NCI-H1417 treated with DMSO at 0.1 percent for 48 hours (cell line): ENCODE measurements around the gene MESP1.

ENCODE experiments used
- DNase-seq: peaks from one replicate; lab custom pipeline; 2025; lab: John Stamatoyannopoulos, UW

MESP1 gene

GRCh38 chr15:89781055-89781454 lies 30.0 kb upstream of the MESP1 start:
- no peak for DNase-seq

GRCh38 chr15:89780601-89781000 lies 29.6 kb upstream of the MESP1 start:
- no peak for DNase-seq

DNA sequence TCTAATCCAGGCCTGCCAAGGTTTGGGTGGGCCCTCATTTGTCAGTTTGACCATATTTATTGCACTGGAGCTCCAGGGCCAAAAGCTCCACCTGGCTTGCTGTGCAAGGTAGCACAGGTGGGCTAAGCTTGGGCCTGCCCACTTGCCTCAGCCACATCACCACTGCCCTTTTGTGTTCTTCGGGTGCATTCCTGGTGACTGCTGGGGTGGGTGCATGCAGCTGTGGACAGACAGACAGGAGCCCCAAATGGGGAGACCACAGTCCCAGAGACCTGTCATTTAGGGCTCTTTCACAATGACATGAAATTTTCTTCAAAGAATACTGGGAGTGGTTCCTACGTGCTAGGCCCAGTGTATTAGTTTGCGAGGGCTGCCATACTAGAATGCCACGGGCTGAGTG lies 27.8 kb upstream of the MESP1 start:
- no peak for DNase-seq

GRCh38 chr15:89777782-89778380 lies 26.8 kb upstream of the MESP1 start:
- DNase-seq: no peak

- no peak for DNase-seq
Observed at GRCh38 chr15:89777073-89777751, 26.2 kb upstream of the MESP1 start.

DNA sequence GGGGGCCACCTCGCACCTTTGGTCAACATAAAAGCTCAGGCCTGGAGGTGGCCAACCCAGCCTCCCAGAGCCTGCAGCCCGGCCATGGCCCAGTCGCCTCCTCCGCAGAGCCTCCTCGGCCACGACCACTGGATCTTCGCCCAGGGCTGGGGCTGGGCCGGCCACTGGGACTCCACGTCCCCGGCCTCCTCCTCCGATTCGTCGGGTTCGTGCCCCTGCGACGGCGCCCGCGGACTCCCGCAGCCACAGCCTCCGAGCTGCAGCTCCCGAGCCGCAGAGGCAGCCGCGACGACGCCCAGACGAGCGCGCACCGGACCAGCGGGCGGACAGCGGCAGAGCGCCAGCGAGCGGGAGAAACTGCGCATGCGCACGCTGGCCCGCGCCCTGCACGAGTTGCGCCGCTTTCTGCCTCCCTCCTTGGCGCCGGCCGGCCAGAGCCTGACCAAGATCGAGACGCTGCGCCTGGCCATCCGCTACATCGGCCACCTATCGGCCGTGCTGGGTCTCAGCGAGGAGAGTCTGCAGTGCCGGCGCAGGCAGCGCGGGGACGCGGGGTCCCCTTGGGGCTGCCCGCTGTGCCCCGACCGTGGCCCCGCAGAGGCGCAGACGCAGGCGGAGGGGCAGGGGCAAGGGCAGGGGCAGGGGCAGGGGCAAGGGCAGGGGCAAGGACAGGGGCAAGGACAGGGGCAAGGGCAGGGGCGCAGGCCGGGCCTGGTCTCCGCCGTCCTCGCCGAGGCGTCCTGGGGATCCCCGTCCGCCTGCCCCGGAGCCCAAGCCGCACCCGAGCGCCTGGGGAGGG lies 25.4 kb upstream of the MESP1 start, which contains the start of gene MESP2:
MESP2 (plus strand) TSS at position 59 of the 799 bp plus-strand sequence; CDS start at position 85, 26 bp downstream.
- DNase-seq: no peak

DNA sequence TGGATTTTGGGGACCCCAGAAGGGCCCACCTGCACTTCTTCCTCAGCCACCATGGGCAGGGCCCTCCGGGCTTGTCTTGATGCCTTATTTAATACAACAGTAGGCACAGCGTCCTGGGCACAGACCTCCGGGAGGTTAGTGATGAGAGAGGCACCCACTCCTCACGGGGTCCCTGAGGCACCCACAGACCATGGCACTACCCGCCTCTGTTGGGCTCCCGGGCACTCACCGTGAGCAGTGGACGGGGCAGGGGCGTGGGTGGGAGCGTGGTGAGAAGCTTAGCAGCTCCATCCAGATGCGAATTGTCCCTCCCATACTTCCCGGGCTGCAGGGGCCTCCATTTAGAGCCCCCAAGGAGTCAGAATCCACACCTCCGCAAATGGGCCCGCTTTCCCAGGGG lies 24.8 kb upstream of the MESP1 start:
- DNase-seq: no peak

GRCh38 chr15:89774492-89774891 lies 23.4 kb upstream of the MESP1 start:
- DNase-seq: no peak

- no peak for DNase-seq
Observed at GRCh38 chr15:89772932-89773583, 22.0 kb upstream of the MESP1 start.

DNA sequence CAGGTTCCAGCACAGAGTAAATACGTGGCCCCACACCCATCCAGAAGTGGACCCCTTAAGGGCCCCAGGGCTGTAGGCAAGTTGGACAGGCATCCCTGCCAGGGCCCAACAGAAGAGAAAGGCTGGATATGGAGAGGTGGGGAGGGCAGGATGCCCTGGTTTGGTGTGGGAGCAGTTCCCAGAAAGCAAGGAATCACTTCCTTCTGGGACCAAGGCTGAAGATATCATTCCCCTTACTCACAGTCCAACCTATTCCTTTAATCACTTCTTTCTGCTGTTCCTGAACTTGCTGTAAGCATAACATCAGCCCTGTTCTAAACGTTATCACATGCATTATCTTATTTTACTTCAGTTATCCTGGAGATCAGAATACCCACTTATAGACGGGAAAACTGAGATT lies 19.0 kb upstream of the MESP1 start:
- no peak for DNase-seq

DNA sequence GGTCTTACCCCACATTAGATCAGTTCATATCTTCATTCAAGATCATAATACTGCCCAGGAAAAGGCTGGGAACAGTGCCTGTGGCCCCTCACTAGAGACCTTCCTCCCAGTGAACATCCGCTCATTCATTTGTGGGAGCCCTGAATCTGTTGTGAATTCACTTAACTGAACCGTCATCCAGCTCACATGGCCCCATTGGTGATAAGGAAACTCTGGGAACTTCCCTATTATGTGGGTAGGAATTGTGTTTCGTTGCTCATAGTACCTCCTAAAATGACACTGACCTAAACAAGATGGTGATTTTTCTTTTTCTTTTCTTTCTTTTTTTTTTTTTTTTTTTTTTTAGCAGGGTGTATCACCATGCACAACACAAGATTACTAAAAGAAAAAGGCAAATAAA lies 18.3 kb upstream of the MESP1 start:
- no peak for DNase-seq

- DNase-seq: no peak
Observed at GRCh38 chr15:89768071-89768500, 17.0 kb upstream of the MESP1 start.

DNA sequence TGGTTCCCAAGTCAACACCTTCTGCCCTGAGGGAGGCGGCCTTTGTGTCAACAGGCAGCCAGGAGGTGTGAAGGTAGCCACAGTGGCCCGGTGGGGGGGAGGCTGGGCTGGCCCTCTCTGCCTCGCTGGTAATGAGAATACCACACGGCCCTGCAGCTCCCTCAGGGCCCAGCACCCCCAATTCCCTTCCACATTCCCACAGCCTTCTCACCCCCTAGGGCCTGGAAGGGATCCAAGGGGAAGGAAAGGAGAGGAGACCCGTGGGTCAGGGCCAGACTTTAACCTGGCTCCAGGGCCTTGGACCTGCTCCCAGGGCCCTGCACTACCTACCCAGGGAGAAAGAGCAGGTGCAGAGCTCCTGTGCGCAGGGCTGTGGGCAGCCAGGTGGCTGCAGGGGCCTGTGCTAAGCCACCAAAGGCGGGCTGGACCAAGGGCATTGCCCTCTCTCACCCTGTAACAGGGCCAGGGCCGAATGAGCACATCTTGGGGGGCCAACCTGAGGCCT lies 16.4 kb upstream of the MESP1 start:
- DNase-seq: no peak

- no peak for DNase-seq
Observed at GRCh38 chr15:89766357-89767311, 15.6 kb upstream of the MESP1 start.

- no peak for DNase-seq
Observed at GRCh38 chr15:89765694-89766093, 14.6 kb upstream of the MESP1 start.

DNA sequence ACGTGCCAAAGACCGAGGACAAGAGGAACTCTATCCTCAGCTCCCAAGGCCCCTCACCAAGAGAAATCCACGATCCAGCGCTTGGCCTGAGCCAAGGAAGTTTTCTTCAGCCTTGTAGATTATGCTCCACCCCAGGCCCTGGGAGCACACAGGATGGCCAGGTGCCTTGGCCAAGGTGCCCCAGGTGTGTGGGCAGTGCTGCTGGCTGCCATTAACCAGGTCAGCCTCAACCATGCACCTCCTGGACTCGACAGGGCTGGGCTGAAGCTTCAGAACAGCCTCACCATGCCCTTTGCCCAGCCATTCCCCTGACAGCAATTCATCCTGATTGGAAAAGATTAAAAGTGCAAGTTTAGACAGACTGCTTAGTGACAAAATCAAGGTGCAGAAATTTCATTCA lies 10.9 kb upstream of the MESP1 start:
- DNase-seq: no peak

- no peak for DNase-seq
Observed at GRCh38 chr15:89761009-89761831, 10.2 kb upstream of the MESP1 start.

- DNase-seq: no peak
Observed at GRCh38 chr15:89760303-89761008, 9.4 kb upstream of the MESP1 start.

DNA sequence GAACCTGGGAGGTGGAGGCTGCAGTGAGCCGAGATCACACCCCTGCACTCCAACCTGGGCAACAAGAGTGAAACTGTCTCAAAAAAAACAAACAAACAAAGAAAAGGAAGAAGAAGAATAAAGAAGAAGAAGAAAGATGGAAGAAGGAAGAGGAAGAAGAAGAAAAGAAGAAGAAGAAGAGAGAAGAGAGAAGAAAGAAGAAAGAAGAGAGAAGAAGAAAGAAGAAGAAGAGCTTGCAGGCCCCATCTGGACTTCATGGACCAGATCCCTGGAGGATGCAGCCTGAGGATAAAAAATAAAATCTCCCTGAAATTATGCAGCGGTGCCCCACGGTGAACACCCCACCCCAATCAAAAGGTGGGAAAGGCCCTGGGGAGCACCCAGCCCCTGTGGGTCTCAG lies 8.8 kb upstream of the MESP1 start:
- DNase-seq: no peak

DNA sequence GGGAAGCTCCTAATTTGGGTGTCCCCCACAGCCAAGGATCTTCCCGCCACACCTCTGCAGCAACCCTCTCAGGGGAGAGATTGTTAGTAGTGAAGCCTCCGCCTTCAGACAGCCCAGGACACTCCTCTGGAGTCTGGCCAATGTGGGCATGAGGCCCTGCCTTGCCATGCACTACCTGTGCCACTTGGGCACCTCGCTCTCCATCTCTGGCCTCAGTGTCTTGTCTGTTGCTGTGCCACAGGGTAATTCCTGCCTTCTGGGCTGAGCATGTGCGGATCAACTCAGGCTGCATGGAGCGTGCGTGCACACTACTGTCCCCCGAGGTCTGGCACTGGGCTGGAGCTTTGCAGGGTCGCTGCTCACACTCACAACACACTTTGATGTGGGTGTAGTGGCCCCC lies 7.9 kb upstream of the MESP1 start:
- DNase-seq: no peak
